HepG2 (cell line): ENCODE results near the gene SASS6. TPM values are rescaled to one million over a fixed set of nuclear protein-coding genes. Genes with fewer than 3 reads are reported as not detected.

Experiments used
- ATAC-seq: fragments of 200-7000 bp; cut with Tn5 transposase; 3 replicates; pipeline ENCODE4 v1.9.1; 2020; ENCODE audit warnings: mild to moderate bottlenecking, moderate library complexity
- BruUV-seq: library from RNA; stranded (reverse); fragments of 400-500 nt; replicated peaks from 2 replicates; lab custom pipeline; 2021; lab: Mats Ljungman, UMichigan
- CTCF ChIA-PET: fragments of 300-600 bp; formaldehyde crosslinking; extraction: SDS; loops from one replicate; lab custom pipeline; 2021; ENCODE audit warnings: low total read pairs, inconsistent platforms, low intra/inter-chr PET ratio; lab: Yijun Ruan, JAX
- POLR2A ChIA-PET: fragments of 350-600 bp; sonication (Branson Sonifier 250); formaldehyde crosslinking; loops from one replicate; lab custom pipeline; 2020; ENCODE audit warnings: antibody characterized with exemption, inconsistent platforms; lab: Yijun Ruan, JAX
- DNase-seq: peaks from one replicate; pipeline ENCODE4 v3.0.0-alpha.2; 2015; ENCODE audit warnings: low spot score
- FAIRE-seq: peaks from 3 replicates; lab custom pipeline; 2011; peaks lifted over from hg19 to GRCh38; lab: Jason Lieb, UNC
- H2AFZ ChIP-seq: one replicate; pipeline ENCODE4 v1.6.1; 2011; ENCODE audit warnings: low read length, inconsistent platforms
- H3K27ac ChIP-seq: fragments of 300-600 bp; 3 replicates; pipeline ENCODE4 v1.8.0; 2011; ENCODE audit warnings: mixed run types, mild to moderate bottlenecking, mixed read lengths, low read length, inconsistent platforms; ENCODE audit not compliant: insufficient read depth; ENCODE audit errors: extremely low read length
- H3K27me3 ChIP-seq, 2 experiments: fragments of 200-600 bp in 1 of 2; 2 replicates in 1 of 2; 3 replicates in 1 of 2; pipeline versions ENCODE4 v1.6.0 to v1.8.0; 2011; ENCODE audit warnings: low read length in 2 of 2, mild to moderate bottlenecking in 2 of 2, moderate library complexity in 2 of 2, inconsistent platforms in 1 of 2; ENCODE audit not compliant: insufficient read depth in 2 of 2, control insufficient read depth in 1 of 2
- H3K36me3 ChIP-seq, 2 experiments: fragments of 200-600 bp in 1 of 2; replicated peaks in 1 of 2; 2 replicates in 1 of 2; 3 replicates in 1 of 2; pipeline versions ENCODE4 v1.5.1 to v1.8.0; 2011; ENCODE audit warnings: low read length in 2 of 2, inconsistent platforms in 1 of 2; ENCODE audit not compliant: insufficient read depth in 2 of 2, control insufficient read depth in 1 of 2
- H3K4me1 ChIP-seq: 2 replicates; pipeline ENCODE4 v1.5.1; 2012; ENCODE audit warnings: low read length, inconsistent platforms; ENCODE audit not compliant: insufficient read depth
- H3K4me2 ChIP-seq: 2 replicates; pipeline ENCODE4 v1.6.0; 2011; ENCODE audit warnings: low read depth, low read length, inconsistent platforms
- H3K4me3 ChIP-seq, 3 experiments: fragments of 200-600 bp in 1 of 3; sonication (generic), shearing (Covaris generic) in 1 of 3; replicated peaks in 1 of 3; 2 replicates each; pipeline ENCODE4 v1.5.1; 2011 to 2016; ENCODE audit warnings: low read length in 3 of 3, inconsistent platforms in 2 of 3, low read depth in 2 of 3, mild to moderate bottlenecking in 2 of 3, control low read depth in 1 of 3, mixed read lengths in 1 of 3; ENCODE audit not compliant: insufficient read depth in 1 of 3
- H3K79me2 ChIP-seq: one replicate; pipeline ENCODE4 v1.6.1; 2011; ENCODE audit warnings: low read length, inconsistent platforms; ENCODE audit not compliant: insufficient read depth
- H3K9ac ChIP-seq: 2 replicates; pipeline ENCODE4 v1.6.0; 2011; ENCODE audit warnings: mild to moderate bottlenecking, low read depth, low read length, inconsistent platforms; ENCODE audit not compliant: insufficient read depth
- H3K9me3 ChIP-seq: 2 replicates; pipeline ENCODE4 v1.5.1; 2012; ENCODE audit warnings: mild to moderate bottlenecking, low read length
- H4K20me1 ChIP-seq: 2 replicates; pipeline ENCODE4 v1.6.0; 2011; ENCODE audit warnings: inconsistent platforms, mild to moderate bottlenecking, low read length, moderate library complexity; ENCODE audit not compliant: insufficient read depth
- GATAD2A ChIP-seq: IDR thresholded peaks from 2 replicates; pipeline ENCODE4 v1.6.1; 2016
- WGBS: methylation state at CpG from one replicate; pipeline ENCODE4 v1.1.6; 2017; ENCODE audit warnings: low lambda C conversion rate; 5-methylcytosine and 5-hydroxymethylcytosine counted together
- in situ Hi-C: cut with HindIII; loops from 2 replicates; pipeline ENCODE4 v1.10.0; 2017; ENCODE audit warnings: low pct_unique_long_range_greater_than_20kb; ENCODE audit not compliant: extremely low pct_ligation_motif_present
- intact Hi-C: fragments of 100-400 bp; cut with micrococcal nuclease; formaldehyde crosslinking; loops from one replicate; pipeline ENCODE4 v1.10.0; 2022; ENCODE audit not compliant: unreplicated experiment
- polyA plus RNA-seq, 8 experiments: library from polyadenylated mRNA; depleted of rRNA in 3 of 8; stranded (reverse) in 7 of 8; unstranded in 1 of 8; fragments of >200 nt; fragmentation: Illumina TruSeq in 4 of 8; extraction: Trizol in 4 of 8; gene quantifications; 2 replicates each; pipeline versions ENCODE4 v1.2.1 to v1.2.3, GENCODE V29; 2011 to 2016; ENCODE audit warnings: low read depth in 4 of 8, missing spikeins in 1 of 8, mixed read lengths in 1 of 8; ENCODE audit not compliant: insufficient read depth in 1 of 8
- total RNA-seq, 5 experiments: library from RNA; depleted of rRNA; stranded (reverse); fragments of >200 nt; fragmentation: Illumina TruSeq; extraction: Trizol; gene quantifications; 2 replicates each; pipeline ENCODE4 v1.2.3, GENCODE V29; 2016; ENCODE audit warnings: low read depth in 1 of 5
- TF ChIP-seq, protein P1 (sequence below): sonication (generic); formaldehyde crosslinking; IDR thresholded peaks from 2 replicates; pipeline ENCODE4 v1.8.0; 2022; ENCODE audit warnings: low read depth, missing genetic modification reagents

The SASS6 gene
- total and polyA plus RNA-seq, 2 of the 13 experiments (the other 11 are each of a cell fraction or from before 2014, with no cell fraction given), result 2.3 to 10.7 TPM

DNA sequence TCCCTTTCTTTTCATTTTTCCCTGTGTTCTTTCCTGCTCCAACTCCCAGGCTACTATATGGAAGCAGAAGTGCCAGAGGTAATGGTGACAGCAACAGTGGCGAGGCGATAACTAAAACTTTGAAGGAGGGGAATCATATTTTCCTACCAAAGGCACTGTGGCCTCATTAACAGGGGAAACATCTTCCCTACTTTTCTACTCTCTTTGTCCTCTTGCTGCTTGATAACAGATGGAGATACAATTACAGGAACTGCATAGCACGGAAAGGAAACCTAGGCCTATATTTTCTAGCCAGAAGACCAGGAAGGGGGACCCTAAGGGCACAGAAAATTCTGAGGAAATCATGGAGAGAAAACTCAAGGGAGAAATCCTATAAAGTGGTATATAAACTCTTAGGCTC is 42.3 kb downstream of the SASS6 start:
- ATAC-seq (no peak), FAIRE-seq (no peak), DNase-seq (no peak)
- ChIA-PET CTCF (no interaction called here), POLR2A (no interaction called here)
- no TSS peak for BruUV-seq
- Histone ChIP-seq H4K20me1 (no peaks in the 10 kb centered on the region), H3K27me3 (no peaks in the 10 kb centered on the region), H3K9me3 (no peaks in the 10 kb centered on the region), H3K36me3 (peaks cover 2 to 4% of the 10 kb centered on the region in 2 experiments; a peak in 3 of 5 replicates), H3K4me2 (no peak overlapping the region), H3K9ac (no peak overlapping the region), H2AFZ (no peak overlapping the region), H3K4me1 (no peaks in the 10 kb centered on the region), H3K79me2 (no peaks in the 10 kb centered on the region), H3K27ac (no peak overlapping the region), H3K4me3 (no peak overlapping the region)
- in situ Hi-C loops (no loop called here), intact Hi-C loops (no loop called here)
- 98% methylated on average over 3 of the region's 3 CpGs for WGBS
- TF ChIP-seq, protein P1, sequence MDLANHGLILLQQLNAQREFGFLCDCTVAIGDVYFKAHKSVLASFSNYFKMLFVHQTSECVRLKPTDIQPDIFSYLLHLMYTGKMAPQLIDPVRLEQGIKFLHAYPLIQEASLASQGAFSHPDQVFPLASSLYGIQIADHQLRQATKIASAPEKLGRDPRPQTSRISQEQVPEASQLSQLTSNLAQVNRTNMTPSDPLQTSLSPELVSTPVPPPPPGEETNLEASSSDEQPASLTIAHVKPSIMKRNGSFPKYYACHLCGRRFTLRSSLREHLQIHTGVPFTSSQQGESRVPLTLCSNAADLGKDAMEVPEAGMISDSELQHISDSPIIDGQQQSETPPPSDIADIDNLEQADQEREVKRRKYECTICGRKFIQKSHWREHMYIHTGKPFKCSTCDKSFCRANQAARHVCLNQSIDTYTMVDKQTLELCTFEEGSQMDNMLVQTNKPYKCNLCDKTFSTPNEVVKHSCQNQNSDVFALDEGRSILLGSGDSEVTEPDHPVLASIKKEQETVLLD (CRISPR knock-in tag), result no peak

DNA sequence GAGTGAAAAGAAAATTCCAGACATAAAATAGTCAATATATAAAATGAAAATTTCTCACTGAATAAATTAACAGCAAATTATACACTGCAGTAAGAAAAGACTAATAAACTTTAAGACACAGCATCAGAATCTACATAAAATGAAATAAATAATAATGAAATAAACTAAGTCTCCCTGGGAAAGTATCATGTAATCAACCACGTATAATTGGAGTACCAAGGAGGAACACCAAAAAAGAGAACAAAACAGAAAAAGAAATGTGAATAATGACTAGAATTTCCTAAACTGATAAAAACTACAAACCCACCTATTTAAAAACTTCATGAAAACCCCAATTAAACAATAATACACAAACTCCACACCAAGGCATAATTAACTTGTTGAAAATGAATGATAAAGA is 43.6 kb downstream of the SASS6 start:
- Histone ChIP-seq H3K4me2 (no peak overlapping the region), H3K4me1 (no peaks in the 10 kb centered on the region), H4K20me1 (no peaks in the 10 kb centered on the region), H3K27ac (no peak overlapping the region), H3K9ac (no peak overlapping the region), H3K79me2 (no peaks in the 10 kb centered on the region), H3K4me3 (no peak overlapping the region), H2AFZ (no peak overlapping the region), H3K27me3 (no peaks in the 10 kb centered on the region), H3K9me3 (no peaks in the 10 kb centered on the region), H3K36me3 (peaks cover 0 to 4% of the 10 kb centered on the region in 2 experiments; a peak in 3 of 5 replicates)
- intact Hi-C loops, result no loop called here
- FAIRE-seq (no peak), ATAC-seq (no peak), DNase-seq (no peak)
- no peak for TF ChIP-seq GATAD2A
- WGBS, result 98% methylated on average over 1 of the region's 1 CpG
- no TSS peak for BruUV-seq
- in situ Hi-C loops, result no loop called here
- ChIA-PET POLR2A (no interaction called here), CTCF (no interaction called here)
